ENCODE results near the gene AGAP1.

GRCh38 chr2:235614176-235614860 lies 120.5 kb downstream of the AGAP1 start:
- TF ChIP-seq CTCF (IDR thresholded peaks at IDR 0.05) (no peak), POLR2A (IDR thresholded peaks at IDR 0.05) (no peak)

Measured in vagina (tissue), 2 donors.